Right atrium auricular region (tissue), 2 donors: ENCODE measurements around the gene RPAP2. TPM values are rescaled to one million over a fixed set of nuclear protein-coding genes. Genes with fewer than 3 reads are reported as not detected.

Experiments used
- DNase-seq: peaks from one replicate; pipeline ENCODE4 v3.0.0-alpha.2; 2019; ENCODE audit warnings: low spot score
- H3K27ac ChIP-seq, 2 donors: fragments of 200-600 bp; sonication (generic); 1 replicate in 1 of 2; 2 replicates in 1 of 2; pipeline ENCODE4 v1.5.1; 2016 to 2019
- H3K27me3 ChIP-seq, 2 donors: fragments of 200-600 bp; sonication (generic); one replicate each; pipeline versions ENCODE4 v1.5.1 to v1.6.0; 2017 to 2019
- H3K36me3 ChIP-seq: fragments of 200-600 bp; sonication (generic); one replicate; pipeline ENCODE4 v1.5.1; 2016
- H3K4me1 ChIP-seq, 2 donors: fragments of 200-600 bp; sonication (generic); one replicate each; pipeline versions ENCODE4 v1.5.1 to v1.6.0; 2017 to 2019
- H3K4me3 ChIP-seq, 2 donors: fragments of 200-600 bp; sonication (generic); 1 replicate in 1 of 2; 2 replicates in 1 of 2; pipeline ENCODE4 v1.5.1; 2017 to 2019; ENCODE audit warnings: mild to moderate bottlenecking in 1 of 2, moderate library complexity in 1 of 2
- H3K9me3 ChIP-seq, 2 donors: fragments of 200-600 bp; sonication (generic); one replicate each; pipeline ENCODE4 v1.5.1; 2019
- total RNA-seq, 2 donors: library from RNA; depleted of rRNA; stranded (reverse); fragments of >200 nt; gene quantifications; one replicate each; pipeline ENCODE4 v1.1.0, GENCODE V29; 2016
- TF ChIP-seq, protein P1 (sequence below), 2 donors: fragments of 200-600 bp; sonication (generic); IDR thresholded peaks; one replicate each; pipeline ENCODE4 v1.5.1; 2019; ENCODE audit warnings: antibody characterized with exemption in 2 of 2

The RPAP2 gene
- total RNA-seq, 2 donors from 2014 or later, result 6.3 to 13.8 TPM

DNA sequence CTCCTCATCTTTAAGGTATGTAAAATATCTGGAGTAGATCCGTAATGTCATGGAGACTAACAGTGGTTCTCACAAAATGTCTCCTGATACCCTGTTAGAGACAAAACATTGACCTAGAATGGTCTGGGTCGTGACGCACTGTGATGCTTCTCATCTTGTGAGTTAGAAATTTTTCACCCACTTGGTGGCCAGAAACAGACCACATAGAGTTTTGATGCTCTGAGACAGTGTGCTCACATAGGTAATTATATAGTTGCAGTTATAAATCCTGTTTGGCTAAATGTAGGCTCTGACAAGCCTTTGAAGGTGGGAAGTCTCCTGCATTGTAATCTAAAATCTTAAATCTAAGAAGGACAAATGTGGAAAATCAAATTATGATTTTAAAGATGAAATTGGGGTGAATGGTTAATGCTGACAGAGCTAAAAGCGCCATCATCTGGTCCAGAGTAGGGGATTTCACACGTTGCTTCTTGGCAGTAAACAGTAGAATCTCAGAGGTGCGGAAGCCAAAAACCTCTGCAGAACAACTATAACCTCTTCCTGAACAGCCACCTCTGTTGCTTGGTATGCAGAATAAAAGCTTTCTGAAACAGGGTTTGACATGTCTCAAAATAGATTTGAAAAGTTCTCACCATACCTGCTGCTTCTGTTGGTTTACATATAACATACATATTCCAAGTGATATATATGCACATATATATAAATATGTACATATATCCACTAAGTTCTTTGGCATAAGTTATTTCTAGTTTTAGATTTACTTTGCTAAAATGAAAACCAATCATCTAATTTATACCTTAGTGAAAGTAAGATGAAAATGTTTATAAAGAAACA lies 17.1 kb downstream of the RPAP2 start:
- peaks cover 24% of the 10 kb centered on the region for H3K36me3 ChIP-seq
- TF ChIP-seq, protein P1, sequence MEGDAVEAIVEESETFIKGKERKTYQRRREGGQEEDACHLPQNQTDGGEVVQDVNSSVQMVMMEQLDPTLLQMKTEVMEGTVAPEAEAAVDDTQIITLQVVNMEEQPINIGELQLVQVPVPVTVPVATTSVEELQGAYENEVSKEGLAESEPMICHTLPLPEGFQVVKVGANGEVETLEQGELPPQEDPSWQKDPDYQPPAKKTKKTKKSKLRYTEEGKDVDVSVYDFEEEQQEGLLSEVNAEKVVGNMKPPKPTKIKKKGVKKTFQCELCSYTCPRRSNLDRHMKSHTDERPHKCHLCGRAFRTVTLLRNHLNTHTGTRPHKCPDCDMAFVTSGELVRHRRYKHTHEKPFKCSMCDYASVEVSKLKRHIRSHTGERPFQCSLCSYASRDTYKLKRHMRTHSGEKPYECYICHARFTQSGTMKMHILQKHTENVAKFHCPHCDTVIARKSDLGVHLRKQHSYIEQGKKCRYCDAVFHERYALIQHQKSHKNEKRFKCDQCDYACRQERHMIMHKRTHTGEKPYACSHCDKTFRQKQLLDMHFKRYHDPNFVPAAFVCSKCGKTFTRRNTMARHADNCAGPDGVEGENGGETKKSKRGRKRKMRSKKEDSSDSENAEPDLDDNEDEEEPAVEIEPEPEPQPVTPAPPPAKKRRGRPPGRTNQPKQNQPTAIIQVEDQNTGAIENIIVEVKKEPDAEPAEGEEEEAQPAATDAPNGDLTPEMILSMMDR (IDR thresholded peaks at IDR 0.05), result no peak
- no peak overlapping the region for H3K27ac ChIP-seq
- no peak overlapping the region for H3K4me3 ChIP-seq
- H3K9me3 ChIP-seq, result no peaks in the 10 kb centered on the region
- no peaks in the 10 kb centered on the region for H3K27me3 ChIP-seq
- no peak for DNase-seq
- no peaks in the 10 kb centered on the region for H3K4me1 ChIP-seq

DNA sequence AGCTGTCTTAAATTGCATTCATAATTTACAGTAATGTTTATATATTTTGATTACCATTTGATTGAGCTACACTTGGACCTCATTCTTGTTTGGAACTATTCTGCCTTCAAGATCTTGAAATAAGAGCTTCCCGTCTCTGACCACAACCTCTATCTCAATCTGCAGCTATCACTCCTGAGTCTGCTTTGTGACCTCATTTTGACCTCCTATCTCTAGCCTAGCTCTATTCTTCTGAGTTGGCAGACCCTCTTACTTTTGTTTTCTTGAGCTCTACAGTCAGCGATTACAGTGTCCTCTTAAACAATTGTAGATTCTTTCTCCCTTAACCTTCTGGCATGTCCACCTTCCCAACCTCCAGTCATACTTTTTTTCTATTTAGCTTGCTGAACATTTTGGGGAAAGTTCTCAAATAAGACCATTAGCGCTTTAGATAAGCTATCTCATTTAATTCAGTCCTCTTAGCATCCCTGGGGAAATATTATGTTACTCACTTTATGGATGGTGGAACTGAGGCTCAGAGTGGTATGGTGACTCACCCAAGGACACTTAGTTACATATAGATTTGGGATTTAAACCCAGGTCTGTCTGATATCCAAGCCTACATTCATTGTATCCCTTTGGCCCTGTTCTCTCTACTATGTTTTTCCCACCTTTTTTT lies 19.1 kb downstream of the RPAP2 start:
- Histone ChIP-seq H3K4me1 (no peaks in the 10 kb centered on the region), H3K27ac (no peak overlapping the region), H3K27me3 (no peaks in the 10 kb centered on the region), H3K36me3 (peaks cover 20% of the 10 kb centered on the region), H3K4me3 (no peak overlapping the region), H3K9me3 (no peaks in the 10 kb centered on the region)
- TF ChIP-seq, protein P1 (IDR thresholded peaks at IDR 0.05), result no peak
- no peak for DNase-seq

GRCh38 chr1:92323473-92324453 lies 24.9 kb downstream of the RPAP2 start:
- DNase-seq, result no peak
- peaks cover 38% of the 10 kb centered on the region for H3K36me3 ChIP-seq

DNA sequence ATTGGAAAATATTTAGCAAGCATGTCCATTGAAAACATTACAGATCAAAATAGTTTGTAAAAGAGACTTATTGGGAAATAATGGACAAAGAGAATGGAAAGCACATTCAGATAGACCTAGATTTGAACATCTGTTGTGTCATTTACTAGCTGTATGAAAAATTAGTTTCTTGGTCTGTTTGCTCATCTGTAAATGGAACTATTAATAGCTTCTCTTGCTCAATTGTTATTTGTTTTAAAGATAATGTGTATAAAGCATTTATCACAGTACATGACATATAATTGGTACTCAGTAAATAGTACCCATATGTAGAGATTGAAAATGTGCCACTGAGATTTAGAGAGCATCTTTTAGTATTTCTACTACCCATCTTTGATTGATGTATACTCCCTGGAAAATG lies 25.9 kb downstream of the RPAP2 start:
- Histone ChIP-seq H3K4me1 (no peaks in the 10 kb centered on the region), H3K36me3 (peaks cover 38% of the 10 kb centered on the region), H3K27me3 (no peaks in the 10 kb centered on the region), H3K27ac (no peak overlapping the region), H3K9me3 (peaks cover 0 to 19% of the 10 kb centered on the region in 2 donors), H3K4me3 (no peak overlapping the region)
- no peak for DNase-seq
- TF ChIP-seq, protein P1 (IDR thresholded peaks at IDR 0.05), result no peak

More at GRCh38 chr1:92323473-92324453, 24.9 kb downstream of the RPAP2 start:
- H3K4me3 ChIP-seq, result no peak overlapping the region
- H3K9me3 ChIP-seq, result peaks cover 0 to 19% of the 10 kb centered on the region in 2 donors
- H3K27ac ChIP-seq, result no peak overlapping the region
- TF ChIP-seq, protein P1 (IDR thresholded peaks at IDR 0.05), result no peak
- no peaks in the 10 kb centered on the region for H3K27me3 ChIP-seq
- no peaks in the 10 kb centered on the region for H3K4me1 ChIP-seq

- no peaks in the 10 kb centered on the region for H3K4me1 ChIP-seq
- H3K36me3 ChIP-seq, result peaks cover 31% of the 10 kb centered on the region
- H3K27me3 ChIP-seq, result no peaks in the 10 kb centered on the region
- peaks cover 0 to 19% of the 10 kb centered on the region in 2 donors for H3K9me3 ChIP-seq
- DNase-seq, result no peak
- H3K4me3 ChIP-seq, result no peak overlapping the region
- TF ChIP-seq, protein P1 (IDR thresholded peaks at IDR 0.05), result no peak
- no peak overlapping the region for H3K27ac ChIP-seq
Measured at GRCh38 chr1:92326681-92327080, 27.8 kb downstream of the RPAP2 start.
